H1 (cell line): Measurements from ENCODE around the gene STEAP1B. TPM values are rescaled to one million over a fixed set of nuclear protein-coding genes. Genes with fewer than 3 reads are reported as not detected.

ENCODE experiments used
- CBX8 ChIP-seq: fragments of 300-800, 300-1000 bp; sonication (generic); IDR thresholded peaks from 2 replicates; pipeline ENCODE4 v1.7.1; 2016; ENCODE audit warnings: low read depth, low read length, borderline replicate concordance
- CEBPB ChIP-seq: IDR thresholded peaks from 2 replicates; pipeline ENCODE4 v1.6.1; 2012; ENCODE audit warnings: low read depth, low read length
- CHD1 ChIP-seq: IDR thresholded peaks from 2 replicates; pipeline ENCODE4 v1.6.1; 2012; ENCODE audit warnings: low read depth, low read length, improper control_type of control experiment
- CHD7 ChIP-seq: fragments of 300-600 bp; sonication (generic); IDR thresholded peaks from 2 replicates; pipeline ENCODE4 v1.7.1; 2012; ENCODE audit warnings: low read length, moderate library complexity, mild to moderate bottlenecking, inconsistent platforms; ENCODE audit not compliant: insufficient replicate concordance
- GABPA ChIP-seq: IDR thresholded peaks from 2 replicates; pipeline ENCODE4 v1.6.1; 2011; ENCODE audit warnings: mild to moderate bottlenecking, low read length, moderate library complexity, borderline replicate concordance; ENCODE audit not compliant: insufficient read depth
- HDAC2 ChIP-seq, 2 experiments: fragments of 300-600 bp in 1 of 2; sonication (generic) in 1 of 2; IDR thresholded peaks; 2 replicates each; pipeline ENCODE4 v1.6.1; 2011 to 2012; ENCODE audit warnings: low read depth in 2 of 2, low read length in 2 of 2, mild to moderate bottlenecking in 2 of 2, moderate library complexity in 2 of 2, borderline replicate concordance in 1 of 2, inconsistent platforms in 1 of 2
- HDAC6 ChIP-seq: IDR thresholded peaks from one replicate; pipeline ENCODE4 v1.7.1; 2012; ENCODE audit warnings: low read depth, mild to moderate bottlenecking, inconsistent platforms, low read length, moderate library complexity
- JUN ChIP-seq: IDR thresholded peaks from 2 replicates; pipeline ENCODE4 v1.6.1; 2011; ENCODE audit warnings: low read depth, mild to moderate bottlenecking, improper control_type of control experiment, low read length
- JUND ChIP-seq: IDR thresholded peaks from 2 replicates; pipeline ENCODE4 v1.6.1; 2011; ENCODE audit warnings: mild to moderate bottlenecking, improper control_type of control experiment, low read length
- RXRA ChIP-seq: IDR thresholded peaks from 2 replicates; pipeline ENCODE4 v1.6.1; 2011; ENCODE audit warnings: low read depth, mild to moderate bottlenecking, low read length, moderate library complexity; ENCODE audit not compliant: insufficient read depth
- SP1 ChIP-seq: IDR thresholded peaks from 2 replicates; pipeline ENCODE4 v1.6.1; 2011; ENCODE audit warnings: low read depth, low read length
- polyA plus RNA-seq, 7 experiments: library from polyadenylated mRNA; depleted of rRNA in 3 of 7; stranded (reverse) in 5 of 7; unstranded in 2 of 7; fragments of >200 nt in 5 of 7; fragments of 200-250 nt in 2 of 7; gene quantifications; 1 replicate in 5 of 7; 2 replicates in 1 of 7; 4 replicates in 1 of 7; pipeline versions ENCODE4 v1.2.1 to v1.2.3, GENCODE V29; 2011 to 2013; ENCODE audit warnings: missing spikeins in 2 of 7, mixed read lengths in 2 of 7
- total RNA-seq: library from RNA; stranded (reverse); fragmentation: NEBNext Ultra II Directional; extraction: Animal tissue kit (Norgen Biotek cat#: 25700); gene quantifications from 2 replicates; pipeline ENCODE4 v1.2.1, GENCODE V29; 2021

The STEAP1B gene
- total and polyA plus RNA-seq, 2 of the 8 experiments (the other 6 are each of a cell fraction or from before 2014, with no cell fraction given) = 5.4 to 8.7 TPM

- TF ChIP-seq CHD7 = no peak
- no peak for TF ChIP-seq JUN
- no peak for TF ChIP-seq HDAC2 (IDR thresholded peaks at IDR 0.05; ENCODE audit: borderline replicate concordance in 1 of 2, low read depth in 2 of 2, low read length in 2 of 2)
- TF ChIP-seq CEBPB = no peak
- TF ChIP-seq CHD1 = no peak
- TF ChIP-seq RXRA = no peak
- TF ChIP-seq JUND = no peak
- TF ChIP-seq HDAC6 = no peak
- TF ChIP-seq SP1 = no peak
- no peak for TF ChIP-seq CBX8
- TF ChIP-seq GABPA = no peak
These were observed 22.0 kb downstream of the STEAP1B start (continued) for GRCh38 chr7:22477876-22478450.
